Subcutaneous adipose tissue (tissue), 4 donors: ENCODE data around the gene COX11. TPM values are rescaled to one million over a fixed set of nuclear protein-coding genes. Genes with fewer than 3 reads are reported as not detected.

Experiments used
- total RNA-seq, 4 donors: library from RNA; depleted of rRNA; stranded (reverse); fragments of >200 nt; gene quantifications; one replicate each; pipeline ENCODE4 v1.1.0, GENCODE V29; 2016
- TF ChIP-seq, protein P1 (sequence below): fragments of 450-650 bp; IDR thresholded peaks from one replicate; pipeline ENCODE4 v1.5.1; 2016; ENCODE audit warnings: low read depth, mild to moderate bottlenecking, control low read depth, antibody characterized with exemption, moderate library complexity

The COX11 gene
- total RNA-seq, 4 donors from 2014 or later, result 31.8 to 46.1 (median 39.2) TPM

DNA sequence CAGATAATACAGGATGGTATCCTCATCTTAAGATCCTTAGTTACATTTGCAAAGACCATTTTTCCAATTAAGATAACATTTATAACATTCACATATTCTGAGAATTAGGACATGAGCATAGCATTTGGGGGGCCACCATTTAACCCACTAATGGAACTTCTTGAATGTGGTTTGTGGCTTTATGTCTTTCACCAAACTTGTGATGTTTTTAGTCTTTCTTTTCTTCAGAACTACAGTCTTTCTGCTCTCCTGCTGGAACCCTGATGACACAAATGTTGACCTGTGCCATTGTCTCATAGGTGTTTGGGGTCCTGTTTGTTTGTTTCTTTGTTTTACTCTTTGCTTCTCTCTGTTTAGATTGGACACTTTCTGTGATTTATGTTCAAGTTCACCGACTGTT is 23.2 kb downstream of the COX11 start:
- TF ChIP-seq, protein P1, sequence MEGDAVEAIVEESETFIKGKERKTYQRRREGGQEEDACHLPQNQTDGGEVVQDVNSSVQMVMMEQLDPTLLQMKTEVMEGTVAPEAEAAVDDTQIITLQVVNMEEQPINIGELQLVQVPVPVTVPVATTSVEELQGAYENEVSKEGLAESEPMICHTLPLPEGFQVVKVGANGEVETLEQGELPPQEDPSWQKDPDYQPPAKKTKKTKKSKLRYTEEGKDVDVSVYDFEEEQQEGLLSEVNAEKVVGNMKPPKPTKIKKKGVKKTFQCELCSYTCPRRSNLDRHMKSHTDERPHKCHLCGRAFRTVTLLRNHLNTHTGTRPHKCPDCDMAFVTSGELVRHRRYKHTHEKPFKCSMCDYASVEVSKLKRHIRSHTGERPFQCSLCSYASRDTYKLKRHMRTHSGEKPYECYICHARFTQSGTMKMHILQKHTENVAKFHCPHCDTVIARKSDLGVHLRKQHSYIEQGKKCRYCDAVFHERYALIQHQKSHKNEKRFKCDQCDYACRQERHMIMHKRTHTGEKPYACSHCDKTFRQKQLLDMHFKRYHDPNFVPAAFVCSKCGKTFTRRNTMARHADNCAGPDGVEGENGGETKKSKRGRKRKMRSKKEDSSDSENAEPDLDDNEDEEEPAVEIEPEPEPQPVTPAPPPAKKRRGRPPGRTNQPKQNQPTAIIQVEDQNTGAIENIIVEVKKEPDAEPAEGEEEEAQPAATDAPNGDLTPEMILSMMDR, result no peak

DNA sequence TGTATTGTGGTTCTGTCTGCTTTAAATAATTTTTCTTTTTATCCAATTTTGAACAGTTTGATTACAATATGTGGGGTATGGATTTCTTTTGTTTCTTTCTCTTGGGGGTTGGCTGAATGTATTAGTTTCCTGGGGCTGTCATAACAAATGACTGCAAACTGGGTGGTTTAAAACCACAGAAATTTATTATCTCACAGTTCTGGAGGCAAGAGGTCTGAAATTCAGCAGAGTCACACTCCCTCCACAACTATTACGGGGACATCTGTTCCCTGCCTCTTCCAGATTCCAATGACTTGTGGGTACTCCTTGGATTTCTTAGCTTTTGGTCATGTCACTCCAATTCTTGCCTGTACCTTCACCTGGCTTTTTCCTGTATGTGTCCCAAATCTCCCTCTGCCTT is 23.7 kb downstream of the COX11 start:
- TF ChIP-seq, protein P1, result no peak

DNA sequence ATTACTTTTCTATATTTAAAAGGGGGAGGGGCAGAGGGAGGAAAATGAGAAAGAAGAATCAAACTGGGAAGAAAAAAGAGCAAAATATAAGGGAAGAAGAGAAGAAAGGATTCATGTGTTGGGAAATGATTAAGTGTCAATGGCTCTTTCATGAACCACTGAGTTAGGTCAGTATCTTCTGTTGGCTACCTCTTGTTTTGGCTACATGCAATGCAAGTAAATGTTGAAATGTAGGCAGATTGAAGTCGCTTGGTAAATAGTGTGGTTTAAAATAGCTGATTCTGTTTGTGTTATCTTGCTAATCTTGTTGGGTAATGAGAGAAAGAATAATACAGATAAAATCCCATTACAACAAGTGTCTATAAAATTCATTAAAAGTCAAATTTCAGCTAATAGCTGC is 27.2 kb downstream of the COX11 start:
- TF ChIP-seq, protein P1, result no peak

DNA sequence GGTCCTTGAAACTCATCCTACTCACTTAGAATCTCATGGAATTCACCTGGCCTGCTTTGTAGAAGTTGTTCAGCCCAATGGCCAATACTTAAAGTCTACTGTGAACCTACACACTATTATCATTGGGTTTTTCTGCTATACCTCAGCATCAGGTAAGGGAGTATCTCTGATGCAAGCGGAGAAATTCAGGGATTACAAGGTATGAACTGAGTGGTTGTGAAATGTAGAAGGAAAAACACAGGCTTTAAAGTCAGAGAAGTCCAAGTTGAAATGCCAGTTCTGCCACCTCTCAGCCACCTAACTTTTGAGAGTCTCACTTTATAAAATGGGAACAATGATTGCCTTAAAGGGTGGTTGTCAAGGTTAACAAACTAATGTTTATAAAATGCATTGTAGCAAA is 31.0 kb downstream of the COX11 start:
- TF ChIP-seq, protein P1, result no peak

DNA sequence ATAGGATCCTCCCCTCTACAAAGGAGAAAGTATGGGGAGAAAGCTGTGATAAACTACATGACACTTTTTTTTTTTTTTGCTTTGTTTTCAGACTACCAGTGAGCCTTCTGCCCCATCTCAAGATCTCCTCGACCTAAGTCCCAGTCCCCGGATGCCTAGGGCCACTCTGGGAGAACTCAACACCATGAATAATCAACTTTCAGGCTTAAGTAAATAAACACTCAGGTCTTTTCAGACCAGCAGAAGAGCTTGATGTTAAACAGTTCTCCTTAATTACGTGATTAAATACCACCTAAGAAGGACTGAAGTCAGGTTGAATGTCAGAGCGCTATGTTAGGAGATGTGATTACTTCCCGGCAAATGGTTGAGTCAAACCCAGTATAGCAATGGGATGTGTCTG is 31.4 kb downstream of the COX11 start:
- TF ChIP-seq, protein P1, result no peak

DNA sequence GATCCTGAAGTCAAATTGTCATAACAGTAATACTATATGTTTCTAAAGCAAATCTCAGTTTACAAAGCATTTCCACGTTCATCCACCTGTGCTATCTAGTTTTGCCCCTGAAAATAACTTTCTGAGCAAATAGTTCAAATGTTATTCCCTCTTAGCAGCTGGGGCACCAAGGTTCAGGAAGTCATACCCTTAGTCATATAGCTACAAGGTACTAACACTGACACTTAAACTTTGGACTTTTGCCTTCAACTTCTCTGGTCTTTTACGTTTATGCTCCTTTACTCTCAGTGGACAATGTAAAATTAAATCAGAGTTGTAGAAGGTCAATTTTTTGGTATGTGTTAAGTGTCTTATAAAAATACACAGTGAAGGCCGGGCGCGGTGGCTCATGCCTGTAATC is 33.0 kb downstream of the COX11 start:
- TF ChIP-seq, protein P1, result no peak

DNA sequence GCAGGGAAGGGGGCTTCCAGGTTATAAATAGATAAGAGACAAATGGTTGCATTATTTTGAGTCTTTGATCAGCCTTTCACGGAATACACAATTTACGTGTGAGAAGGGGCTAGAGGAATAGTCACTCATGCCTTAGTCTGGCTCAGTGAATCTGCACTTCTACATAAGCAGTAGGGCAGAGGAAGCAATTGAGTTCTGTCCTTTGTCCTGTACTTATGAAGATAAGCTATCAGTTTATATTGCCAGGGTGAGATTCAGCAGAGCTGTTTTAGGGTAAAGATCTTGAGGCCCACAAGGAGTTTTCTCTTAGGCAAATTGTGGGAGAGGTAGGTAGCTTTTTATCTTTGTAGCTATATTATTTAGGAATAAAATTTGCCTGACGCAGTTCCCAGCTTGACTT is 34.5 kb downstream of the COX11 start:
- TF ChIP-seq, protein P1, result no peak
